UCSD-AML1 (cell line): ENCODE results near the gene IL17C.

Experiments
- DNase-seq: peaks from one replicate; lab custom pipeline; 2025; ENCODE audit not compliant: unreplicated experiment; lab: John Stamatoyannopoulos, UW

The IL17C gene

DNA sequence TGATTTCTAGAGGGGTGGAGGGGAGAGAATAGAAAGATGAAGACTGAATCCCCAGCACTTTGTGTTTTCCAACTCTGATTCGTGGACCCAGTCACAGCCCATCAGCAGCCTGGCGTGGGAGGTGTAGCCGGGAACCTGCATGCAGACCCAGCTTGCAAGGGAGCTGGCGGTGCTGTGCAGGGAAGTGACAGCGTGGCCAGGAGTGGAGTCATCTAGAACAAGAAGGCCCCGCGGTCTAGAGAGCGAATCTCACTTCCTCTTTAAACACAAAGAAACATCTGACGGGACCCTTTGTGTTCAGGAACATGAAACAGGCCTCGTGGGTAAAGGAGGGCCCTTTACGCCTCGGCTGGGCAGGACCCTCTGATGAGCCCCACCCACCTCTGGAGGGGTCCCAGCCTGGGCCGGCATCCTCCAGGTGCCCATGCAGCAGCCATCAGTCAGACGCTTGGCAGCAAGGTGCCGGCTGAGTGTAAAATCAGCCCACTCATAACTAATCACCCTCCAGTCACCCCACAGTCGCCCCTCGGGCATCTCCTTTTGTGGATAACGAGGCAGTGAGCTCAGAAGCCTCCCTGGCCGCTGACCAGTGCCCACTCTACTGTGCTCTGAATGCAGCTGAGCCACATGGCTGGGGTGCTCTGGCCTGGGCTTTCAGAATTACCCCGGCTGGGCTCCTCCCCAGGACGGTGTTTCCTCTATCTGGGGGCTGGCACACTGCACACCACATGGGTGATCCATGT lies 43.5 kb downstream of the IL17C start:
- DNase-seq = peak; percentile 63

DNA sequence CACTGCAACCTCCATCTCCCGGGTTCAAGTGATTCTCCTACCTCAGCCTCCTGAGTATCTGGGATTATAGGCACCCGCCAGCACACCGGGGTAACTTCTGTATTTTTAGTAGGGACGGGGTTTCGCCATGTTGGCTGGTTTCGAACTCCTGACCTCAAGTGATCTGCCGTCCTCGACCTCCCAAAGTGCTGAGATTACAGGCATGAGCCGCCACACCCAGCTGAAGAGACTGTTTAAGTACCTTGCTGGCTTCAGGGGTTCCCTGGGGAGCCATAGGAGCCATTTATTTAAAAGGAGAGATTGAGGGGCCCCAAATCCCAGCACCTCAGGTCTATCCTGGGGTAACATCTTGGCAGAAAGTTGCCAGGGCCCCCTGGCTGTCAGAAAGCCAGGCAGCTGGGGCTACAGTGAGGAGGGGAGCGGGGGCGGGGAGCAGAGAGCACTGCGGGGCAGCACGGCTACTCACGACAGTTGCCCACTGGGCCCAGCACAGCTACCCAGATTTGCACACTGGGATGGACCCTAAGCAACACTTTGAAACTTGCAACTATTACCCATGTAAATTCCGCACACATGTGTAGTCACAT lies 46.3 kb downstream of the IL17C start:
- no peak for DNase-seq

DNA sequence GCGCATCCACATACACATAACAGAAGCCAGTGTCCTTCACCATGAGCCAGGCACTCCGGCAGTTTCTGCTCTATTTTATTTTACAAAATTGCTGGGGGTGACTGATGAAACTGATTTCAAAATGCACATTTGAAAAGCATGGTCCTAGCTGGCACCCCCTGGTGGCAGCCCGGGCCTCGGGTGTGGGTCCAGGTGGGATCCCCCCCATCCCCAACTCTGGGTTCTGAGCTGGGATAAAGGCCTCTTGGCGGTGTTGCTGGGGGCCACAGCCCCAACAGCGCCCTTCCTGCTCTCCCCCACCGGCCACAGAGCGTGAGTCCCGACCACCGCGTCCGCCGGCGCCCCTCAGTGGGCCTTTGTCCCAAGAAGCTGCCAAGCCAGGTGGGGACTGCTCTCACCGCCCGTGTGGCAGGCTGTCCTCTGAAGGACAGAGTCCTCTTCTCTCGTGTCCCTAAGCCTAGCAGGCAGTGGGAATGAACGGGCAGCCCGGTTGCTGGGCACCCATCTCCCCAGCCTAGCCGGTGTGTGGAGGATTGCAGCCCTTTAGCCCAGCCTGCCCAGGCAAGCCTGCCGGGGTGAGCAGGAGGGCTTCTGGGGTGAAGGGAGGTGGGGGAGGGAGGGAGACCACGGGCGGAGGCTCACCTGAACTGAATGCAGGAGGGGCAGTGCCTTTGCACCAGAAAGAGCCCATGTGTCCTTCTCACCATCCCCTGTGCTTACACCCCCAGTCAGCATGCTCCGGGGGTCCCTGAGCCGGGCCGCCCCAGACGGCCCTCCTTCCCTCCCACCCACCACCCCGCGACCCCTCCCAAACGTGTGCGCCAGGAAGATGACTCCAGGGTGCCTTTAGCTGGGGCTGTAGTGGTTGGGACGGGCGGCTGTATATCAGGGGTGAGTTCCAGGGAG lies 47.0 kb downstream of the IL17C start:
- peak; percentile 62 for DNase-seq

DNA sequence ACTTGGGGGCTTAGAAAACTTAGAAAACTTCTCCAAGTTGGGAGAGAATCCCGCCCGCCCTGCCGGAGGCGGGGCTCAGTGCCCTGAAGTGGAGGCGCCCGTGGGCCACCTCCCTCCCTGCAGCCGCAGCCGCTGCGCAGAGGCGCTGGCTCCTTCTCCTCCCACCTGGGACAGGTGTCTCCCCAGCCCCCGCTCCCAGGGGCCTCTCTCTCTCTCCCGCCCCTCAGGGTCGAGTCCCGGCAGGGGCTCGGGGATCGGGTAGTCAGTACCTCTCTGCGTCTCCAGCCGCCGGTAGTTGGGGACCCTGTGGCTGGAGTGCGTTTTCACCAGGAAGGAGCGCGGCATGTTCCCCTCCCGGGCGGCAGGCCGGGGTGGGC lies 47.7 kb downstream of the IL17C start:
- peak; percentile 61 for DNase-seq

DNA sequence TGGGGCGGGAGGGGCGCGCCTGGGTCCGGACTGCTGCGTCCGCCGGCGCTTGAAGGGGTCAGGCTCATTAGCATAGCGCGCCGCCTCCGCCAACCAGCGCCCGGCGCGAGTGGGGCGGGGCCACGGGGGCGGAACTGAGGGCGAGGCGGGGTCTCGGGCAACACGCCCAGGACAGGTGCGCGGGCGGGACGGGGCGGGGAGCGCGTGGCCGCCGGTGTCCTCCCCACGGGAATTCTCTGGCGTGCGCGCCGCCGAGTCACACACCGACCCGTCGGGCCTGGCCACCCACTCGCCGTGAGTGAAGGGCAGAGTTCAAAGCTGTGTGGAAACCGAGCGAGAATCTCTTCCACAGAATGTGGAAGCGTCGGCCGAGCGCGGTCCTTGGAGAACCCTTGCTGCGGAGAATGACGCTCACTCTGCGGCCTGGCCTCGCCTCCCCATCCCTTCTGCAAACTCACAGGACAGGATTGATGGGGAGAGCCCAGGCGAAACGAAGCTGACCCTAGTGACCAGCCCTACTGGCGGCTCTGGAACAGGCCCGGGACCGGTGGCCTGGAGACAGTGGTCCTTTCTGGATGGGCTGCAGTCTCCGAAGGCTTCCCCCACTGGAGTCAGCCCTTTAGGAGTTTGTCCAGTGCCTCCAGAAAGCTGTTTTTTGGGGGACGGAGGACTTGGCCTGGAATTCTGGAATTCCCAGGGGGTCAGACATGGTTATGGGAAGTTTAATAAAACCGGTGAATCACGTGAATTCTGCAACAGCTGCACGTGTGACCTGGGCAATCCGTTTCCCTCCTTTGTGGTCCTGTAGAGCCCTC lies 48.3 kb downstream of the IL17C start, which contains the start of gene SNAI3:
TSS of gene SNAI3 (minus strand) at position 69 of the 815 bp plus-strand sequence. CDS start 101 bp downstream, outside the sequence.
- peak; percentile 90 for DNase-seq

GRCh38 chr16:88687254-88687576 lies 48.8 kb downstream of the IL17C start:
- DNase-seq = no peak

DNA sequence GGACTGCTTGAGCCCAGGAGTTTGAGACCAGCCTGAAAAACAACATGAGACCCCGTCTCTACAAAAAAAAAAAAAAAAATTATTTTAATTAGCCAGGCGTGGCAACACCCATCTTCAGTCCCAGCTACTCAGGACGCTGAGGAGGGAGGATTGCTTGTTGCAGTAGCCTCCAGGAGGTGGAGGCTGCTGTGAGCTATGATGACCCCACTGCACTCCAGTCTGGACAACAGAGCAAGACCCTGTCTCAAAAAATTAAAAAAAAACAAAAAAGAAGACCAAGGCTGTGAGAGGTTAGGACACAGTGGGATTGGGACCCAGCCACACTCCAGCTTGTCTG lies 49.3 kb downstream of the IL17C start:
- DNase-seq = no peak

DNA sequence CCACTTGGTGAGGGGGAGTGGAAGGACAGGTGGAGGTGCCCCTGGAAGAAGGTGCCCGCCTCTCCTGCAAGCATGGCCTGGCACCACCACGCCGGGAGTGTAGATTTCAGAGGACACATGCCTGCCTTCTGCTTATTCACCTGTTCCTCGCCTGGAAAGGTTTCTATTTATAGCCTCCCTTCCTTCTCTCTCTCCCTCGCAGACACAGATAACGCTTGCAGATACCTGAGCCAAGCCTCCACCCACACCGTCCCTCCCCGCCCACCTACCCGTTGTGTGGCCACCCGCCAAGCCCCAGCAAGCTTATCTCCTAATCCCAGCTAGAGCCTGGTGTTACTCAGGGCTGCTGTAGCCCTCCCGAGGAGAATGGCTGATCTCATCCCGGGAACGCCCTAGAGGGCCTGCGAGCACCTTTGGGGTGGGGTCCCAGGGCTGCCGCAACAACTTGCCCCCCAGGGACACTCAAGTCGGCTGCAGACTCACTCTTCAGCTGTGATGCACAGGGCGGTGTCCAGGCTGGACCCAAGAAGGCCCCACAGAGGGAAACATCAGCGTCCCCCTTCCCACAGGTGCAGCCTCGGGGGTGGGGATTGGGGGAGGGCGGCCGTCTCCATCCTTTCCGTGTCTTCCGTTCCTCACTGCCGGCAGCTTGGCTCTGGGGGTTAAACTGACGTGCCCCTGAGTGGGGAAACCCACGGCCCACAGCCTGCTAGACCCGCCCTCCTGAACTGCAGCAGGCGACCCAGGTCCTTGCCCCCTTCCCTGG lies 49.8 kb downstream of the IL17C start:
- no peak for DNase-seq
